GM18526 (cell line): Measurements from ENCODE around the gene PRSS56.

ENCODE experiments used
- POLR2A ChIP-seq: IDR thresholded peaks from 3 replicates; pipeline ENCODE4 v1.6.1; 2011; ENCODE audit not compliant: insufficient read length; ENCODE audit errors: extremely low read depth

The PRSS56 gene

DNA sequence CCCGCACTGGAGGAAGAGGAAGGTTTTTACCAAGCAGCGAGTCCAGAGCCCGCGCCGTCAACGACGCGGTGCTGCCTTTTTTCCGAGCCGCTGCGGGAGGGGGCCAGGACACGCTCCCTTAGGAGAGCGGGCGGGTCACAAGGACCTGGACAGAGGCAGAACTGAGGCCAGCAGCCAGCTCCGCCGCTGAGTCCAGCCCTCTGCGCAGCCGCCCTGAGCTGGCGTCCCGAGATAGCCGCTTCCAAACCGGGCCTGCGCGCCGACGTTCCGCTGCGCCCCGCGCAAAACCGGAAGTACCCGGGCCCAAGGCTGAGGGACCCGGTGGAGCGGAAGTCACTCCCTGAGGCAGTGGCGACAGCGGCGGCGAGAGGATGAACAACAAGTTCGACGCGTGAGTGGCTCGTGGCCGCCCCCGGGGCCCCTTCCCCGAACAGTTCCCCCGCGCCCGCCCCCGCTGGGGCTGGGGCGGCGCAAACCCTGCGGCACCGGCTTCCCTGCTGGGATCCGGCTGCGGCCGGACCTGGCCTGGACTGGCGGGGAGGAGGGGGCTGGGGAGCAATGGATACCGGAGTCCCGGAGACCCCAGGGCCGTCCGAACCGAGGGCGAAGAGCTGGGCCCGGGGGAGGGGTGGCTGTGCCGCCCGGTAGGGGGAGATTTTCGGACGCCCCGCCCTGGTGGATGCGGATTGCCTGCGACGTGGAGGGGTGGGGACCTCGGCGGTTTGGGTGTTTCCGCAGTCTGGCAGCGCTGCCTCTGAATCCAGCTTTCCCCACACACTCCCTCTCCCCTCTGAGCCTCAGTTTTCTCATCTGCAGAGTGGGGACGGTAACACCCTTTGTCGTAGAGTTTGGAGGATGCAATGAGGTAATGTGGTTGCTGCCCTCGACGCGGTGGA lies 30.4 kb downstream of the PRSS56 start, which contains the start of the genes EIF4E2 and TIGD1:
TSS of gene EIF4E2 (plus strand) at position 336 of the 896 bp plus-strand sequence. CDS start at position 372, 36 bp downstream.
TSS of gene TIGD1 (minus strand) at position 204 of the 896 bp plus-strand sequence. CDS start 675 bp downstream, outside the sequence.
- peak; percentile 96 for TF ChIP-seq POLR2A

DNA sequence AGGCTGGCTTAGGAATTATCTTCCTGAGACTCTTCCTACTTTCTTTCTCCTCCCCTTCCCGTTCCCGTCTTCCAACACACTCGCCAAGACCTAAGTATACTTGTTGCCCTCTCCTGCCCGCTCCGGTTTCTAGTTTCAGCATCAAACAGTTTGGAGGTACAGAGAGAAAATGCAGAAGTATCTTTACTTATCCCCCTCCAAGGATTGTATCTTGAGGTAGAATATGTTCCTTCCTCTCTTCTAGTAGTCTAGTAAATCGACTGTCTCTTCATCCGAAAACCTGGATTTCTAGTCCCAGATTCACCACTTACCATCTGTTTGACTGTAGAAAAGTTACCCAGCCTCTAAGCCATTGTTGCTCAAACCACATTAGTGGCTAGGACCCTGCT lies 31.1 kb downstream of the PRSS56 start:
- no peak for TF ChIP-seq POLR2A

DNA sequence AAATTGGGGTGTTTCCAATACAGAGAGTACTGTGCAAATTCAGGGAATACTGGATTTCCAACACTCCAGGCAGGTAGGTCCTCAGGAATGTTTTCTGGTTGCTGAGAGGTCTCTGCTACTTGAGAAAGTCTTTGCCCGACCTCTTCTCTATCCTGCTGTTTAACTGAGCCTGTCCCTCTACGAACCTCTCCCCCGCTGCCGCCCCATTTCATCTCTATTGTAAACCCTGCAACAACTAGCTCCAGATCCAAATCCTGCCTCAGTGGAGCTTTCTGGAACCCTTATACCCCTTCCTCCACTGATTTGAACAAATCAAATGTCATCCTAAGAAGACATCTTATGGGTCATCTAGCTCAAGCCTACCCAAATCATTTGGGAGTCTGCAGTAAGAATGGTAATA lies 31.6 kb downstream of the PRSS56 start:
- no peak for TF ChIP-seq POLR2A

DNA sequence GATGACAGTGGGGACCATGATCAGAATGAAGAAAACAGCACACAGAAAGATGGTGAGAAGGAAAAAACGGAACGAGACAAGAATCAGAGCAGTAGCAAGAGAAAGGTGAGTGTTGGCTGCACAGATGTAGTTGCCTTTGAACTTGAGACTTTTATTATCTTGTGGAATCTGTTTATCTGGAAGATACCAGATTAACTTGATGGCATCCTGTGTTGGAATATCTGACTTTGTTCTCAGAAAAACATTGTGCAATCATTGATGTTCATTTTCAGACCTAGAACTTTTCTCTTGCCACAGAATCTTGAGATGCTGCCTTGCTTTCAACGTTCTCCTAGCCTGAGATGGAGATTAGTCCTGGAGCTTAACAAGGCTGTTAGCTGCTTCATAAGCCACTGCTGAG lies 36.2 kb downstream of the PRSS56 start:
- no peak for TF ChIP-seq POLR2A

DNA sequence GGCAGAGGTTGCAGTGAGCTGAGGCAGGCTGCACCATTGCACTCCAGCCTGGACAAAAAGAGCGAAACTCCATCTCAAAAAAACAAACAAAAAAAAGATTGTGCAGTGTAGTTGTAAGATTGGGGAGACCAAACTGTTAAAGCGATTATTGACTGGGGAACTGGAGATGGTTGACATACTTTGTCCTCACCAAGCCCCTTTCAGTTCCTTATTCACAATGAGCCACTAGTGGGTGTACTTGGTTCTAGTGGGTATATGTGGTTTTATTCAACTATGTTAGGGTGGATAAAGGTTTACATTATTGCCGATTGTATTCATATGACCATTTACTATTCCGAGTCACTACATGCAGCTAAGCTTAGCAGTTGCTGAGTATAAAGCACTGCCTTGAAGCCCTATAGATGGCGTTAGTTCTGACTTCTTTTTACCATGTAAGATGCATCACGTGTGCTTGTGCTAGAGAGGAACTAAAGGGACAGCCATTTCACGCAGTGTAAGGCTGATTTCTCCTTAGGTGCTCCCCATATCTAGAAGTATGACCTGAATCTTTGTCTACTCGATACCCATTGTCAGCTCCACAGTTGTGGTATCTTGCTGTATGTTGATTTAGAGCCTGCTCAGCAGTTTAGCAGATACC lies 42.4 kb downstream of the PRSS56 start:
- no peak for TF ChIP-seq POLR2A

DNA sequence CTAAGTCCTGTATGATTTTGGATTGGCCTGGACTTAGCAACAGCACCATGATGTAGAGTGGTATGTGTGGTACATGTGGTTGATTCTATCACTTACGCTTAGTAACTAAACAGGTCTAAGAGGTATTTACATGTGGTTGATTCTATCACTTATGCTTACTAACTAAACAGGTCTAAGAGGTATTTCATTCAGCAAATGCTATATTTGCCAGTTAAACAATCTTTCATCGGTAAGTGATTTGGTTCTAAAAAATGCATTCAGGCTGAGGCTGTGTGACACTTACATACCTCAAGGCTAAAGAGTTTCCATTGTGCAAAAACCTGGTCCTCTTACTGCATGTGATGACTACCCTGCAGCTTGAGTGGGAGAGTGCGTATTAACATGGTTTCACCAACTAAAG lies 43.4 kb downstream of the PRSS56 start:
- TF ChIP-seq POLR2A: no peak

GRCh38 chr2:232567721-232568120 lies 47.5 kb downstream of the PRSS56 start:
- no peak for TF ChIP-seq POLR2A

DNA sequence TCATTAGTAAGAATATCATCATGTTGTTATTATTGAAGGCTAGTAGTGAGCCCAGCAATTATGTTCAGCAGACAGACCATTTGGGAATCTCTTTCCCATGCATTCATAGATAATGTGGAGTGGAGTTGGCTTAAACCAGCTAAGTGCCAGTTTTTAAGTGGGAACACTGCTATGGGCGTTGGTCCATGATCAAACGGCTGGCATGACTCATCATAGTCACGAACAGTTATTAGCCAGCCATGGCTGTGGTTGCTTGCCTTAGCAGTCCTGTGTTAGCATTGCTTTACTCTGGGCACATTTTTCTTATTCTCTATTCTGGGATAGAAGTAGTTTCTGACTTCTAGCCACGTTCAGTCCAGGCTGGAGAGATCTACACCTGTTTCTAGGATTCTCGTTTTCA lies 48.0 kb downstream of the PRSS56 start:
- no peak for TF ChIP-seq POLR2A

DNA sequence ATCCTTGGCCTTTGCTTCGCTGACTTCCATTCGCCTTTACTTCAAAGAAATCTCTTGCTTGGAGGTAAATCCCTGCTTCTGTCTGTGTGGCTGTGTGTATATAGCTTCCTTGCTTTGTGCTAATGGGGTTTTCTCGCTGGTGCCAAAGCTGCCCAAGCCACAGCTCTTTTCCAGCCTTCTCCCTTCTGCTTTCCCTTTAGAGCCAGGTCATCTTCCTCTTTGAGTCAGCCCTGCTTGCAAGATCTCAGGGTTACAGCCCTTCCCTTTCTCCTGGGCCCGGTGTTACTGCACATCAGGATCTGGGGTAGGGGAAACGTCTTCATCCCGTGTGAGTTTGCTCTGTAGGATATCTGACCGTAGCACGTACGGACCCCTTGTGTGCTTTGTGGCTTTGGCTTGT lies 49.4 kb downstream of the PRSS56 start:
- no peak for TF ChIP-seq POLR2A

DNA sequence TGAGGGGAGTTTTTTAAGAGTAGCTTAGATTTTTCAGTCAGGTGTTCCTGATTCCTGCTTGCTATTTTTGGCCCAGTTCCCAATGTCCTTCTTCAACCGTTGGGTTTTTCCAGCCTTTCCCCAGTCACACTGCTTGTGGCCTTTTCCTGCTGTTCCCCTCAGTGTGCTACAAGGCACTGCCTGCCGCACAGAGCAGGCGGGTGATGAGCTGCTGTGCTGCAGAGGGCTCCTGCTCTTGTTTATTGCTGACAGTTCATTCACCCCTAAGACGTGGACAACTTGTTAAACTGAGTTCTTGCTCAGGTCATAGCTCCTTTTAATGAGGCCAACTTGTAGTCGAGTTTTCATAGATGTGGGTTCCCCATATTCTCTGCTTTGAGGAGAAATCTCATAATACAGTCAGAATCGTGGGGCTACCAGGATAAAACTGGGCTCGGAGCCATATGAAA lies 50.9 kb downstream of the PRSS56 start:
- no peak for TF ChIP-seq POLR2A

DNA sequence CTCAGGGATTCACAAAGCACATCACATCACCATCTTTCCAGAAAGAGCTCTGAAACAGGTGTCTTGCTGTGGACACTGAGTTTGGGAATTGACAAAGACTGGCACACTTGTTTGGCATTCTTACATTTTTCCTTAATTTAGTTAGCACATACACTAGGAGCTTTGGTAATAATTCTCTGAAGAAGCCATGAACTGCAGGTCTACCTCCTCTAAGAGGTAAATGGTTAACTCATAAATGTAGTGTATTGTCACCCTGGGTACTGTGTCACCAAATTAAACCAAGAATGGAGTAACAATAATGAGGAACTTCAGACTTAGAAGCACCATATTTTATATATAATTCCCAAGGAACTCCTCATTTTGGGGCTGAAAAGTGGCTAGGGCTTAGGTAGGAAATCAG lies 52.9 kb downstream of the PRSS56 start:
- no peak for TF ChIP-seq POLR2A

DNA sequence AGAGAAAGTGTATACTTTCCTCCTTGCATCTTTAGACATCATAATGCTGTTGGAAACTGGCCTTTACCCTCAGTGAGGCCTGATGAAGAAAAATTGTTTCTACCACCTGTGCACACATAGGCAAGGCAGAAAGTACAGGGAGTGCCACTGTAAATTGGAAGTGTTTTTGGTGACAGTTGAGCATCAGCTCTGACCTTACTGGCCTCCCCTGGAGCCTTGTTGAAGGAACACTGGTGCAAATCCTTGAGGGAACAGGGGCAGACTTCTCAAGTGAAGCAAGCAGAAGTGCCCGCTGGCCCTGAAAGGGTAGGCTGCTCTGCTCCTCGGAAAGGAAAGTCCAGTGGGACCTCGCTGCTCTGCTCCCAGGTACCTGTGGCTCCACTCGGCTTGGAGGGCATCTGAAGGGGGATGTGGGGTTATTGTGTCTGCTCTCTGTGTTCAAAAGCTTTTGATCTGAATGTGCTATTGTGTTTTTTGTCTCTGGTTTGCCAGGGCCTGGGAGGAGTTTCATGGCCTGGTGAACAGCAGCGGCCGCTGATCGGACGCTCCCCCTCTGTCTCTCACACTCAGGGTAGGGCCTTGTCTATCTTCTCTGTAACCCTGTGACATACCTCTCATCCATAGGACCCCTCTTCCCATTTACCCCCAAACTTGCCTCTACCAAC lies 53.7 kb downstream of the PRSS56 start:
- TF ChIP-seq POLR2A: no peak

GRCh38 chr2:232574674-232575403 lies 54.7 kb downstream of the PRSS56 start:
- no peak for TF ChIP-seq POLR2A
